Measurements from ENCODE around the gene LAMB3. TPM values are rescaled to one million over a fixed set of nuclear protein-coding genes. Genes with fewer than 3 reads are reported as not detected.
"Not testable (repeated sequence)": the region's sequence is repeated elsewhere in the genome, so short reads cannot be mapped to it uniquely, and the experiment has no call there.

LAMB3 gene
- 0.26 TPM for polyA plus RNA-seq (2012; ENCODE audit: low read depth, missing spikeins)

- FAIRE-seq (no peak), DNase-seq (ENCODE audit: insufficient read length, low spot score) (no peak)
- TF ChIP-seq POU2F2 (IDR thresholded peaks at IDR 0.05; ENCODE audit: low read depth, low read length) (no peak), SPI1 (IDR thresholded peaks at IDR 0.05; ENCODE audit: low read depth, low read length) (peak; percentile 64), POLR2AphosphoS5 (IDR thresholded peaks at IDR 0.05; ENCODE audit: low read depth, low read length) (no peak)
These were observed at the start of gene LAMB3 for GRCh38 chr1:209652121-209652735. TSS of gene LAMB3 (minus strand) at chr1:209652425. CDS start at chr1:209650944, 1,481 bp downstream.

- not testable (repeated sequence) for DNase-seq (ENCODE audit: insufficient read length, low spot score); FAIRE-seq
These were observed 48.5 kb upstream of the LAMB3 start for GRCh38 chr1:209700686-209701085.

DNA sequence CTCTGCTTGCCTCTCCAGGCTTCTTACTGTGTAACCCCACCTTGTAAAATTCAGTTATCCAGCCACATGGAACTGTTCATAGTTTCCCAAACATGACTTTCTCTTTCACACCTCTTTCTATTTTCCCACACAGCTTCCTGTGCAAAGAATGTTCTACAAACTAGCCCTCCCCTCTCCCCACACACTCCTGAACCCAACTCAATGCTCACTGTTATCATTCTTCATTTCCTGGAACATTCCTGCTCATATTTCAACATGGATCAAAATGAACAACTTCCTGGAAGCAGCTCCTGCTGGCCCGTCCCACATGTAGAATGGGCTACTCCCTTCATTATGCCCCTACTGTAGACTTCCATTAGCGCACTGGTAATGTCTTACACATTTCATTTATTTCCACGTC, 44.9 kb upstream of the LAMB3 start:
- FAIRE-seq, result no peak
- TF ChIP-seq SPI1 (IDR thresholded peaks at IDR 0.05; ENCODE audit: low read depth, low read length), result no peak
- no peak for TF ChIP-seq POLR2A (IDR thresholded peaks at IDR 0.05; ENCODE audit: low read depth, low read length)
- no peak for TF ChIP-seq POU2F2 (IDR thresholded peaks at IDR 0.05; ENCODE audit: low read depth, low read length)
- no peak for TF ChIP-seq TAF1 (IDR thresholded peaks at IDR 0.05; ENCODE audit: low read depth, low read length)
- TF ChIP-seq PAX5 (IDR thresholded peaks at IDR 0.05; ENCODE audit: insufficient read depth, low read length, severe bottlenecking), result no peak
- TF ChIP-seq POLR2AphosphoS5 (IDR thresholded peaks at IDR 0.05; ENCODE audit: low read depth, low read length), result no peak
- DNase-seq (ENCODE audit: insufficient read length, low spot score), result no peak

DNA sequence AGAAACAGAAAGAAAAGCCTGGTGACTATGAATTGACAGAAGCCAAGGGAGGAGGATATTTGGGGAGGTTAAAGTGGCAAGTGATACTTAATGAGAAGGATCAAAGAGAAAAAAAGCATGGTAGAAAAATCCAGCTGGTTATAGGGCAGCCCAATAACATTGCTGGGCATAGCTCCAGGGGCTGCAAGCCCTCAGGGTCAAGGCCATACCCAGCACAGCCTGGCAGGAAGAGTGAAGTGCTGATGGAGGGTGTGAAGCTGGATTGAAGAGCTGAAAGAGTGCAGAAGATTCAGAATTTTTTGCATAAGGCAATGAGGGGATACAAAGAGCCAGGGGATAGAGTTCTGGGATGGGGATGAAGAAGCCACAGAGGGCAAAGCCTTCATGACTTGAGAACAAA, 44.4 kb upstream of the LAMB3 start:
- DNase-seq (ENCODE audit: insufficient read length, low spot score) (no peak), FAIRE-seq (no peak)
- no peak for TF ChIP-seq POLR2AphosphoS5 (IDR thresholded peaks at IDR 0.05; ENCODE audit: low read depth, low read length)
- no peak for TF ChIP-seq SPI1 (IDR thresholded peaks at IDR 0.05; ENCODE audit: low read depth, low read length)
- TF ChIP-seq POLR2A (IDR thresholded peaks at IDR 0.05; ENCODE audit: low read depth, low read length), result no peak
- TF ChIP-seq POU2F2 (IDR thresholded peaks at IDR 0.05; ENCODE audit: low read depth, low read length), result no peak
- no peak for TF ChIP-seq PAX5 (IDR thresholded peaks at IDR 0.05; ENCODE audit: insufficient read depth, low read length, severe bottlenecking)
- no peak for TF ChIP-seq TAF1 (IDR thresholded peaks at IDR 0.05; ENCODE audit: low read depth, low read length)

GRCh38 chr1:209692745-209693504, 40.7 kb upstream of the LAMB3 start:
- FAIRE-seq, result no peak
- TF ChIP-seq POLR2AphosphoS5 (IDR thresholded peaks at IDR 0.05; ENCODE audit: low read depth, low read length) (no peak), SPI1 (IDR thresholded peaks at IDR 0.05; ENCODE audit: low read depth, low read length) (peak; percentile 29; the same call in 1 of the 2 replicates), POU2F2 (IDR thresholded peaks at IDR 0.05; ENCODE audit: low read depth, low read length) (no peak), PAX5 (IDR thresholded peaks at IDR 0.05; ENCODE audit: insufficient read depth, low read length, severe bottlenecking) (no peak)
- DNase-seq (ENCODE audit: insufficient read length, low spot score), result no peak

DNA sequence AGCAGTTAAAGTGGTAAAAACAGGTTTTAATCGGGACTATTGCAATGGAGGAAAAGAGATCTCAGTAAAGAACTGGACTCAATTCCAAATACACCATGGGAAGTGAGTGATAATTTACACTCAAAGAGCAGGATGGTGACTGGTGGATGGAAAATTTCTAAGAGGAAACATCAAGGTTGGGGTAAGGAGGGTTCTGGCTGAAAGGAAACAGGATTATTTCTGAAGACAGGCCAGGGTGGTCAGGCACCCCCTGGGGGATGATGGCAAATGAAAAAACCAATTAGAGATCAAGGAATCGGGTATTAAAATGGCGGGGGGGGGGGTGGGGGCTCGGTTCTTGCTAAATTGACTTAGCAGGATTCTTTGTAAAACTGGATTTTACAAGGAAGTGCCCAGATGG, 40.1 kb upstream of the LAMB3 start:
- DNase-seq (ENCODE audit: insufficient read length, low spot score) (no peak), FAIRE-seq (no peak)
- TF ChIP-seq PAX5 (IDR thresholded peaks at IDR 0.05; ENCODE audit: insufficient read depth, low read length, severe bottlenecking), result no peak
- no peak for TF ChIP-seq TAF1 (IDR thresholded peaks at IDR 0.05; ENCODE audit: low read depth, low read length)
- no peak for TF ChIP-seq SPI1 (IDR thresholded peaks at IDR 0.05; ENCODE audit: low read depth, low read length)
- no peak for TF ChIP-seq POLR2A (IDR thresholded peaks at IDR 0.05; ENCODE audit: low read depth, low read length)
- TF ChIP-seq POLR2AphosphoS5 (IDR thresholded peaks at IDR 0.05; ENCODE audit: low read depth, low read length), result no peak
- no peak for TF ChIP-seq POU2F2 (IDR thresholded peaks at IDR 0.05; ENCODE audit: low read depth, low read length)

DNA sequence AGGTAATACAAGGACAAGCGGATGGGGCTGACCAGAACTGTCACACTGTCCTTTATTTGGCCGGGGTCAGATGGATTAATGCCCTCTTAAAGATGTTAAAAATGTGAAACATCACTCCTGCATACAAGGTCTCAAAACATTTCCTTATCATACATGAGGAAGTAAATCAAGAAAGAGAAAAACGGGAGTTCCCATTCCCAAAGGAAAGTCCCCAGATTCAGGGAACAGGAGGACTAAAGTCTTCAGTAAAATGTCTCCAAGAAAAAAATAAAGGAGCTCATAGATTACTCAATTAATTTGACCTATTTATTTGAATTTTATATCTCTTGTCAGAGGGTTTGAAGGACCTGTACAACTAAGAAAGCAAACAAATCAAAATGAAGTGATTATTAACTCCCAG, 39.0 kb upstream of the LAMB3 start:
- FAIRE-seq, result no peak
- no peak for DNase-seq (ENCODE audit: insufficient read length, low spot score)

DNA sequence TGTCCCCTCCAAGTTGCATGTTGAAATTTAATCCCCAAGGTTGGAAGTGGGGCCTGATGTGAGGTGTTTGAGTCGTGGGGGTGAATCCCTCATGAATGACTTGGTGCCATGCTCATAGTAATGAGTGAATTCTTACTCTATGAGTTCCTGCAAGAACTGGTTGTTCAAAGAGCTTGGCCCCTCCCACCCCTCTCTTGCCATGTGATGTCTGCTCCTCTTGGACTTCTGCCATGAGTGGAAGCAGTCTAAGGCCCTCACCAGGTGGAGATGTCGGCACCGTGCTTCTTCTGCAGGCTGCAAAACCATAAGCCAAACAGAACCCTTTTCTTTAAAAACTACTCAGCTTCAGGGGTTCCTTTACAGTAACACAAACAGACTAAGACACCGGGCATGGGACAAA, 37.3 kb upstream of the LAMB3 start:
- DNase-seq (ENCODE audit: insufficient read length, low spot score) (no peak), FAIRE-seq (no peak)
- TF ChIP-seq POU2F2 (IDR thresholded peaks at IDR 0.05; ENCODE audit: low read depth, low read length) (no peak), TAF1 (IDR thresholded peaks at IDR 0.05; ENCODE audit: low read depth, low read length) (no peak), PAX5 (IDR thresholded peaks at IDR 0.05; ENCODE audit: insufficient read depth, low read length, severe bottlenecking) (no peak), POLR2AphosphoS5 (IDR thresholded peaks at IDR 0.05; ENCODE audit: low read depth, low read length) (no peak), SPI1 (IDR thresholded peaks at IDR 0.05; ENCODE audit: low read depth, low read length) (no peak), POLR2A (IDR thresholded peaks at IDR 0.05; ENCODE audit: low read depth, low read length) (no peak)

More for the DNA sequence above, 39.0 kb upstream of the LAMB3 start:
- no peak for TF ChIP-seq TAF1 (IDR thresholded peaks at IDR 0.05; ENCODE audit: low read depth, low read length)
- TF ChIP-seq PAX5 (IDR thresholded peaks at IDR 0.05; ENCODE audit: insufficient read depth, low read length, severe bottlenecking), result no peak
- TF ChIP-seq POLR2A (IDR thresholded peaks at IDR 0.05; ENCODE audit: low read depth, low read length), result no peak
- TF ChIP-seq POLR2AphosphoS5 (IDR thresholded peaks at IDR 0.05; ENCODE audit: low read depth, low read length), result no peak
- TF ChIP-seq POU2F2 (IDR thresholded peaks at IDR 0.05; ENCODE audit: low read depth, low read length), result no peak
- TF ChIP-seq SPI1 (IDR thresholded peaks at IDR 0.05; ENCODE audit: low read depth, low read length), result no peak

DNA sequence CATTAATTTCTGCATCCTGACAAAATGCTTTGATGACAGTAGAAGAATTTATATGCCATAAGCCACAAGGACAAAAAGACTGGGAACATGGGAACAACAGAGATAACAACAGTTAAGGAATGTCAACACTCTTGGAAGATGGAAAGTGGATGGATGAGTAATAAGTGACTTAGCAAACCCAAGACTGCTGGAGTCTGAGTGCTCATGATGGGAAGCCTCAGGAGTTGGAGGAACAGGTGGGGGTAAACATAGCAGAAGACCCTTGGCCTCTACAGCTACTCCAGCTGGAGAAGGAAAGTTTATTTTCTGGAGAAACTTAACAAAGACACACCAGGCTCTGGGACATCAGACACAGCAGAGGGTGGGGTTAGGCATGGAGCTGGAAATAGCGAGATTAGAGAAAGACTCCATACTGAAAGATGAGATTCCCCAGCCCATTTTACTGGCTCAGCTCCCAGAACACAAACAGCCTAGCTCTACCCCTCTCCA, 36.6 kb upstream of the LAMB3 start:
- DNase-seq (ENCODE audit: insufficient read length, low spot score) (no peak), FAIRE-seq (no peak)
- TF ChIP-seq POU2F2 (IDR thresholded peaks at IDR 0.05; ENCODE audit: low read depth, low read length) (no peak), SPI1 (IDR thresholded peaks at IDR 0.05; ENCODE audit: low read depth, low read length) (no peak), TAF1 (IDR thresholded peaks at IDR 0.05; ENCODE audit: low read depth, low read length) (no peak), POLR2A (IDR thresholded peaks at IDR 0.05; ENCODE audit: low read depth, low read length) (no peak), POLR2AphosphoS5 (IDR thresholded peaks at IDR 0.05; ENCODE audit: low read depth, low read length) (no peak), PAX5 (IDR thresholded peaks at IDR 0.05; ENCODE audit: insufficient read depth, low read length, severe bottlenecking) (no peak)

GRCh38 chr1:209686322-209686721, 34.1 kb upstream of the LAMB3 start:
- no peak for TF ChIP-seq POLR2AphosphoS5 (IDR thresholded peaks at IDR 0.05; ENCODE audit: low read depth, low read length)
- no peak for TF ChIP-seq POU2F2 (IDR thresholded peaks at IDR 0.05; ENCODE audit: low read depth, low read length)
- TF ChIP-seq SPI1 (IDR thresholded peaks at IDR 0.05; ENCODE audit: low read depth, low read length), result no peak
- TF ChIP-seq PAX5 (IDR thresholded peaks at IDR 0.05; ENCODE audit: insufficient read depth, low read length, severe bottlenecking), result no peak
- no peak for TF ChIP-seq TAF1 (IDR thresholded peaks at IDR 0.05; ENCODE audit: low read depth, low read length)
- no peak for TF ChIP-seq POLR2A (IDR thresholded peaks at IDR 0.05; ENCODE audit: low read depth, low read length)
- DNase-seq (ENCODE audit: insufficient read length, low spot score) (no peak), FAIRE-seq (no peak)
